Stomach (tissue), 9 donors: ENCODE measurements around the gene TNRC18. TPM values are rescaled to one million over a fixed set of nuclear protein-coding genes. Genes with fewer than 3 reads are reported as not detected.
A peak's percentile ranks its signal among the peaks of the same experiment; 100 is the strongest.

Experiments used
- DNase-seq, 2 donors: peaks; one replicate each; pipeline versions ENCODE4 v3.0.0 to v3.0.0-alpha.2; 2013 to 2019
- H3K27ac ChIP-seq, 5 donors: fragments of 200-600 bp in 4 of 5; sonication (generic) in 4 of 5; one replicate each; pipeline ENCODE4 v1.5.1; 2013 to 2019; ENCODE audit warnings: mild to moderate bottlenecking in 1 of 5, moderate library complexity in 1 of 5
- H3K27me3 ChIP-seq, 3 donors: fragments of 200-600 bp; sonication (generic); one replicate each; pipeline ENCODE4 v1.5.1; 2017 to 2019; ENCODE audit warnings: mixed run types in 1 of 3
- H3K36me3 ChIP-seq, 4 donors: fragments of 200-600 bp; sonication (generic); 1 replicate in 3 of 4; 2 replicates in 1 of 4; pipeline ENCODE4 v1.5.1; 2016 to 2019
- H3K4me1 ChIP-seq, 4 donors: fragments of 200-600 bp; sonication (generic); one replicate each; pipeline ENCODE4 v1.5.1; 2016 to 2019
- H3K4me3 ChIP-seq, 4 donors: fragments of 200-600 bp; sonication (generic) in 3 of 4; one replicate each; pipeline ENCODE4 v1.5.1; 2016 to 2019; ENCODE audit warnings: mild to moderate bottlenecking in 1 of 4
- H3K9me3 ChIP-seq, 4 donors: fragments of 200-600 bp; sonication (generic); one replicate each; pipeline ENCODE4 v1.5.1; 2016 to 2019
- CTCF ChIP-seq, 7 experiments: fragments of 450-650 bp in 4 of 7; fragments of 200-600 bp in 3 of 7; sonication (generic) in 3 of 7; IDR thresholded peaks; one replicate each; pipeline ENCODE4 v1.5.1; 2016 to 2019; ENCODE audit warnings: antibody characterized with exemption in 7 of 7, control low read depth in 2 of 7, mild to moderate bottlenecking in 1 of 7
- EP300 ChIP-seq: sonication (generic); formaldehyde crosslinking; IDR thresholded peaks from one replicate; pipeline ENCODE4 v1.6.1; 2017; ENCODE audit warnings: antibody characterized with exemption
- POLR2A ChIP-seq, 4 donors: fragments of 450-650 bp; IDR thresholded peaks; one replicate each; pipeline ENCODE4 v1.6.1; 2016; ENCODE audit warnings: antibody characterized with exemption in 4 of 4, control low read depth in 2 of 4, mild to moderate bottlenecking in 1 of 4, moderate library complexity in 1 of 4
- POLR2AphosphoS5 ChIP-seq, 3 donors: sonication (generic); formaldehyde crosslinking; IDR thresholded peaks; one replicate each; pipeline ENCODE4 v1.6.1; 2016; ENCODE audit warnings: antibody characterized with exemption in 3 of 3
- WGBS, 5 donors: extraction: QIAGEN DNeasy Blood & Tissue Kit in 3 of 5; methylation state at CpG; one replicate each; pipeline versions ENCODE4 v1.1.5 to v1.1.7; 2013 to 2018; 5-methylcytosine and 5-hydroxymethylcytosine counted together
- intact Hi-C: fragments of 100-400 bp; cut with DNase I; formaldehyde crosslinking; loops from one replicate; pipeline ENCODE4 v1.15.1; 2023; ENCODE audit warnings: low total_unique reads
- polyA plus RNA-seq, 3 donors: library from polyadenylated mRNA; stranded (reverse); fragments of 200-250 nt; gene quantifications; one replicate each; pipeline ENCODE4 v1.2.3, GENCODE V29; 2013
- total RNA-seq, 5 donors: library from RNA; depleted of rRNA; stranded (reverse); fragments of >200 nt; gene quantifications; one replicate each; pipeline versions ENCODE4 v1.1.0 to v1.2.3, GENCODE V29; 2014 to 2016
- donor health status: healthy with polysubstance abuse.
- donor health status: Bipolar disorder and iron deficiency.
- donor health status: healthy.

Gene TNRC18
- total and polyA plus RNA-seq, 8 donors = 8.5 to 463 (median 81.8) TPM

GRCh38 chr7:5419539-5420066 lies 4.0 kb downstream of the TNRC18 start:
- Histone ChIP-seq H3K9me3 (no peaks in the 10 kb centered on the region), H3K4me3 (peak overlapping the region; percentile 63 to 93 (median 82)), H3K27me3 (peaks cover 0 to 16% (median 0%) of the 10 kb centered on the region in 3 donors), H3K27ac (peak overlapping the region; percentile 94 to 100 (median 99)), H3K4me1 (peaks cover 23 to 48% (median 39%) of the 10 kb centered on the region in 4 donors), H3K36me3 (no peaks in the 10 kb centered on the region)
- no peak for TF ChIP-seq POLR2A (IDR thresholded peaks at IDR 0.05)
- no peak for TF ChIP-seq POLR2AphosphoS5 (IDR thresholded peaks at IDR 0.05)
- no peak for TF ChIP-seq EP300
- peak; percentile 33 to 72 for DNase-seq
- 1 to 2% (median 1%) methylated on average over 23 to 40 of the region's 40 CpGs for WGBS, 5 donors
- intact Hi-C loops = no loop called here

GRCh38 chr7:5418285-5418582 lies 5.4 kb downstream of the TNRC18 start:
- intact Hi-C loops = no loop called here
- no peaks in the 10 kb centered on the region for H3K36me3 ChIP-seq
- peaks cover 27 to 61% (median 46%) of the 10 kb centered on the region in 4 donors for H3K4me1 ChIP-seq
- DNase-seq = no peak
- no peaks in the 10 kb centered on the region for H3K9me3 ChIP-seq
- peak overlapping the region; percentile 63 to 93 (median 82) for H3K4me3 ChIP-seq
- 2 to 12% (median 7%) methylated on average over 6 of the region's 6 CpGs for WGBS, 5 donors
- no peak for TF ChIP-seq POLR2AphosphoS5 (IDR thresholded peaks at IDR 0.05)
- H3K27me3 ChIP-seq = peaks cover 0 to 11% (median 0%) of the 10 kb centered on the region in 3 donors
- H3K27ac ChIP-seq = peak overlapping the region; percentile 94 to 100 (median 99)

DNA sequence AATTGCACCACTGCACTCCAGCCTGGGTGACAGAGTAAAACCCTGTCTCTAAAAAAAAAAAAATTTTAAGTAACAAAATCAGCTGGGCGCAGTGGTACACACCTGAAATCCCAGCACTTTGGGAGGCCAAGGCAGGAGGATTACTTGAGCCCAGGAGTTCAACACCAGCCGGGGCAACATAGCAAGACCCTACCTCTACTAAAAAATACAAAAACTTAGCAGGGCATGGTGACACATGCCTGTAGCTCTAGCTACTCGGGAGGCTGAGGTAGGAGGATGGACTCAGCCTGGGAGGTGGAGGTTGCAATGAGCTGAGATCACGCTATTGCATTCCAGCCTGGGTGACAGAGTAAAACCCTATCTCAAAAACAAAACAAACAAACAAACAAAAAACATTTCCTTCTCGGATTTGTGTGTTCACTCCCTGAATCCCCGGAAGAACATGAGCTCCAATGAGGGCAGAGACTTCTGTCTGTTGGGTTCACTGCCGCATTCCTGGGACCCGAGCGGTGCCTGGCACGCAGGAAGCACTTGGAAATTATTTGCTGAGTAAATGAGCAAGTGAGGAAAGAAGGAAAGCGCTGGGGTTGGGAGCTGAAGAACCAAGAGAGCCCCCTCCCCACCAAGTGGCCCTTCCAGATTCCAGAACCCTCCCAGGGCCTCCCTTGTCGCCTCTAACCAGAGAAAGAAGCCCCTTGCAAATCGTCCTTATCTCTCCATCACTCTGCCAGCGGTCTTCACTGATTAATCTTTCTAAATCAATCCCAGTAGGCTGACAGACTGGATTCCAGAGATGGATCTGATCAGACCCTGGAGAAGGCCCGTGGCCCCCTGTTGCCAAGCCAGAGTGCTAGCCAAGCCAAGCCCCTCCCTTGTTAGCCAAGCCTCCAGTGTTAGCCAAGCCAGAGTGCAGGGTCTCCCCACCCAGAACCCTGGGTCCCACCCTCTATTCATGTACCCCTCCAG lies 6.2 kb downstream of the TNRC18 start:
- Histone ChIP-seq H3K4me1 (peaks cover 33 to 68% (median 54%) of the 10 kb centered on the region in 4 donors), H3K27me3 (peaks cover 0 to 8% (median 0%) of the 10 kb centered on the region in 3 donors), H3K27ac (peak overlapping the region; percentile 94 to 100 (median 99)), H3K36me3 (no peaks in the 10 kb centered on the region), H3K4me3 (peak overlapping the region; percentile 63 to 93 (median 82)), H3K9me3 (no peaks in the 10 kb centered on the region)
- 31 to 47% (median 36%) methylated on average over 15 of the region's 15 CpGs for WGBS, 5 donors
- DNase-seq = peak; percentile 71 to 79
- TF ChIP-seq POLR2AphosphoS5 (IDR thresholded peaks at IDR 0.05) = peak in 2 of 3 donors; percentile 33 to 48
- no peak for TF ChIP-seq POLR2A (IDR thresholded peaks at IDR 0.05)
- intact Hi-C loops = no loop called here

DNA sequence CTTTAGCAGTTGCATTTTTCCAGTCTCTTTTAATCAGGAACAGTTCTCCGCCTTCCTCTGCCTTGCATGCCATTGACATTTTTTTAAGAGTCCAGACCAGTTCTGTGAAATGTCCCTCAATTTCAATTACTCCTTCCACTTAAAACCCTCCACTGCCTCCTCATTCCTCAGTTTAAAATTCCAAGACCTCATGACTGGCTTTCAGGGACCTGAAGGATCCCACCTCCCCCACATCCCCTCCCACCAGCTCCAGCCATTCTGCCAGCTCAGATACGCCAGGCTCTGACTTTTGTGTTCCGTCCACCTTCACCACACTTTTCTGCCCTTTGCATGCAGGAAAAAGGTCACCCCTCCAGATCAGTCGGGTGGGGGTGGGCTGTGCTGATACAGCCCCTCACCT lies 8.7 kb downstream of the TNRC18 start:
- peak in 1 of 2 donors; percentile 34 for DNase-seq
- H3K4me3 ChIP-seq = no peak overlapping the region
- 67 to 79% (median 67%) methylated on average over 4 of the region's 4 CpGs for WGBS, 5 donors
- no peaks in the 10 kb centered on the region for H3K9me3 ChIP-seq
- H3K4me1 ChIP-seq = peaks cover 32 to 76% (median 57%) of the 10 kb centered on the region in 4 donors
- H3K27me3 ChIP-seq = peaks cover 0 to 8% (median 0%) of the 10 kb centered on the region in 3 donors
- H3K27ac ChIP-seq = peak overlapping the region; percentile 21 to 100 (median 94)
- intact Hi-C loops = no loop called here
- H3K36me3 ChIP-seq = no peaks in the 10 kb centered on the region
- TF ChIP-seq POLR2AphosphoS5 (IDR thresholded peaks at IDR 0.05) (no peak), CTCF (IDR thresholded peaks at IDR 0.05) (no peak), POLR2A (IDR thresholded peaks at IDR 0.05) (no peak), EP300 (no peak)

DNA sequence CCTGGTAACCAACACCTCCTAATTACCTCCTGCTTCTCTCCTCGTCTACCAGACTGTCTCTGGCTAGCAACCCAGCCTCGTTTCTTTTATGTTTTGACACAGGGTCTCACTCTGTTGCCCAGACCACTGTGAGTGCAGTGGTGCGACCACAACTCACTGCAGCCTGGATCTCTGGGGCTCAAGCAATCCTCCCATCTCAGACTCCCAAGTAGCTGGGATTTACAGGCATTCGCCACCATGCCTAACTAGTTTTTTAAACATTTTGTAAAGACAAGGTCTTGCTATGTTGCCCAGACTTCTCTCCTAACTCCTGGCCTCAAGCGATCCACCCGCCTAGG lies 10.2 kb downstream of the TNRC18 start:
- TF ChIP-seq POLR2AphosphoS5 (IDR thresholded peaks at IDR 0.05) (no peak), POLR2A (IDR thresholded peaks at IDR 0.05) (no peak), EP300 (no peak), CTCF (IDR thresholded peaks at IDR 0.05) (no peak)

More for the DNA sequence above, 10.2 kb downstream of the TNRC18 start:
- WGBS, 5 donors = 53 to 70% (median 69%) methylated on average over 6 of the region's 6 CpGs
- Histone ChIP-seq H3K9me3 (no peaks in the 10 kb centered on the region), H3K27ac (peak overlapping the region in 4 of 5 donors; percentile 6 to 100 (median 58)), H3K4me1 (peaks cover 17 to 78% (median 55%) of the 10 kb centered on the region in 4 donors), H3K27me3 (peaks cover 0 to 3% (median 0%) of the 10 kb centered on the region in 3 donors), H3K36me3 (no peaks in the 10 kb centered on the region), H3K4me3 (no peak overlapping the region)
- DNase-seq = no peak
- intact Hi-C loops = no loop called here
